T-helper 2 cell (primary cell): ENCODE measurements around the gene CORO2B.
"Not testable (repeated sequence)": the region's sequence is repeated elsewhere in the genome, so short reads cannot be mapped to it uniquely, and the experiment has no call there.

Experiments
- DNase-seq, 5 experiments: peaks; one replicate each; pipeline versions ENCODE4 v3.0.0 to v3.0.0-alpha.2; 2012 to 2022

The CORO2B gene

GRCh38 chr15:68593341-68593740 lies 14.5 kb downstream of the CORO2B start:
- DNase-seq: no peak

- DNase-seq: no peak
These were observed 15.2 kb downstream of the CORO2B start for GRCh38 chr15:68593828-68594532.

- DNase-seq: no peak
These were observed 15.9 kb downstream of the CORO2B start for GRCh38 chr15:68594533-68595259.

GRCh38 chr15:68595260-68595564 lies 16.4 kb downstream of the CORO2B start:
- DNase-seq: no peak

GRCh38 chr15:68595761-68596160 lies 17.0 kb downstream of the CORO2B start:
- no peak for DNase-seq

- no peak for DNase-seq
These were observed 17.9 kb downstream of the CORO2B start for GRCh38 chr15:68596691-68597090.

- no peak for DNase-seq
These were observed 18.8 kb downstream of the CORO2B start for GRCh38 chr15:68597581-68597980.

GRCh38 chr15:68598171-68599152 lies 19.7 kb downstream of the CORO2B start:
- no peak for DNase-seq

GRCh38 chr15:68599153-68599545 lies 20.4 kb downstream of the CORO2B start:
- no peak for DNase-seq

- no peak for DNase-seq
These were observed 20.8 kb downstream of the CORO2B start for GRCh38 chr15:68599560-68600071.

- no peak for DNase-seq
These were observed 22.7 kb downstream of the CORO2B start for GRCh38 chr15:68601206-68602197.

- no peak for DNase-seq
These were observed 23.8 kb downstream of the CORO2B start for GRCh38 chr15:68602459-68603215.

GRCh38 chr15:68603216-68603595 lies 24.4 kb downstream of the CORO2B start:
- no peak for DNase-seq

GRCh38 chr15:68603951-68604350 lies 25.2 kb downstream of the CORO2B start:
- DNase-seq: no peak

GRCh38 chr15:68604840-68605478 lies 26.2 kb downstream of the CORO2B start:
- DNase-seq: not testable (repeated sequence)

- no peak for DNase-seq
These were observed 27.6 kb downstream of the CORO2B start for GRCh38 chr15:68606375-68606774.

- DNase-seq: no peak
These were observed 29.5 kb downstream of the CORO2B start for GRCh38 chr15:68608206-68608843.

GRCh38 chr15:68608844-68609232 lies 30.0 kb downstream of the CORO2B start:
- DNase-seq: no peak

GRCh38 chr15:68609629-68610028 lies 30.8 kb downstream of the CORO2B start:
- no peak for DNase-seq

- no peak for DNase-seq
These were observed 32.0 kb downstream of the CORO2B start for GRCh38 chr15:68610825-68611224.
